Heart left ventricle (tissue), 16 donors: ENCODE results near the gene FNIP1. TPM values are rescaled to one million over a fixed set of nuclear protein-coding genes. Genes with fewer than 3 reads are reported as not detected.
"Not testable (repeated sequence)": the region's sequence is repeated elsewhere in the genome, so short reads cannot be mapped to it uniquely, and the experiment has no call there.

Experiments used
- ATAC-seq, 4 donors: fragments of 200-7000 bp; cut with Tn5 transposase; one replicate each; pipeline ENCODE4 v1.9.1; 2020 to 2022; ENCODE audit warnings: moderate library complexity in 4 of 4, mild to moderate bottlenecking in 3 of 4, moderate number of reproducible peaks in 1 of 4
- DNase-seq, 5 donors: peaks; one replicate each; pipeline ENCODE4 v3.0.0-alpha.2; 2020
- H3K27ac ChIP-seq, 12 donors: fragments of 200-600 bp; sonication (generic) in 4 of 12; one replicate each; pipeline versions ENCODE4 v1.5.0 to v1.8.0; 2016 to 2022; ENCODE audit warnings: mild to moderate bottlenecking in 2 of 12
- H3K27me3 ChIP-seq, 9 donors: fragments of 200-600 bp; sonication (generic) in 2 of 9; one replicate each; pipeline versions ENCODE4 v1.5.1 to v1.8.0; 2016 to 2022; ENCODE audit warnings: mild to moderate bottlenecking in 3 of 9
- H3K36me3 ChIP-seq, 9 donors: fragments of 200-600 bp; sonication (generic) in 2 of 9; one replicate each; pipeline versions ENCODE4 v1.5.0 to v1.8.0; 2018 to 2022; ENCODE audit warnings: mild to moderate bottlenecking in 2 of 9
- H3K4me1 ChIP-seq, 12 donors: fragments of 200-600 bp; sonication (generic) in 4 of 12; one replicate each; pipeline versions ENCODE4 v1.5.0 to v1.8.0; 2016 to 2022; ENCODE audit warnings: mild to moderate bottlenecking in 3 of 12
- H3K4me3 ChIP-seq, 12 donors: fragments of 200-600 bp; sonication (generic) in 4 of 12; one replicate each; pipeline versions ENCODE4 v1.5.0 to v1.8.0; 2017 to 2022; ENCODE audit warnings: mild to moderate bottlenecking in 9 of 12, moderate library complexity in 4 of 12
- H3K9me3 ChIP-seq, 12 donors: fragments of 200-600 bp; sonication (generic) in 4 of 12; one replicate each; pipeline versions ENCODE4 v1.5.0 to v1.8.0; 2016 to 2022; ENCODE audit warnings: mild to moderate bottlenecking in 1 of 12
- CTCF ChIP-seq, 12 donors: fragments of 200-600 bp; sonication (generic) in 4 of 12; IDR thresholded peaks; one replicate each; pipeline versions ENCODE4 v1.5.0 to v1.8.0; 2018 to 2022; ENCODE audit warnings: antibody characterized with exemption in 12 of 12, mild to moderate bottlenecking in 5 of 12
- POLR2A ChIP-seq, 2 donors: fragments of 450-650 bp; IDR thresholded peaks; one replicate each; pipeline ENCODE4 v1.6.1; 2017; ENCODE audit warnings: antibody characterized with exemption in 2 of 2, mild to moderate bottlenecking in 2 of 2, moderate library complexity in 2 of 2
- WGBS, 4 donors: extraction: QIAGEN DNeasy Blood & Tissue Kit in 2 of 4; methylation state at CpG; one replicate each; pipeline versions ENCODE4 v1.1.5 to v1.1.7; 2013 to 2018; 5-methylcytosine and 5-hydroxymethylcytosine counted together
- intact Hi-C, 10 donors: fragments of 100-400 bp; cut with DNase I; formaldehyde crosslinking; loops; one replicate each; pipeline versions ENCODE4 v1.11.1 to v1.14.2; 2022
- polyA plus RNA-seq, 2 donors: library from polyadenylated mRNA; stranded (reverse); fragments of 200-250 nt; gene quantifications; one replicate each; pipeline ENCODE4 v1.2.3, GENCODE V29; 2013
- total RNA-seq, 9 donors: library from RNA; depleted of rRNA in 2 of 9; stranded (reverse); fragments of >200 nt in 2 of 9; fragmentation: NEBNext Ultra II Directional in 3 of 9; extraction: Animal tissue kit (Norgen Biotek cat#: 25700) in 3 of 9; gene quantifications; one replicate each; pipeline versions ENCODE4 v1.1.0 to v1.2.4, GENCODE V29; 2016 to 2023
- donor health status: ischemic (EF 13 %, LVEDD 7.1; RV severe dilation, severe dysfunction).
- donor health status: healthy with polysubstance abuse.
- donor health status: DM: no; HTN: yes; CAD: no.
- donor health status: DM: no; HTN: no; CAD: no.
- donor health status: ischemic (EF 25% LVEDD 6.9; RV normal size, moderate dysfunction).
- donor health status: ischemic (EF 25% LVEDD 5.7; RV mildly dilated, moderate dysfunction).
- donor health status: healthy.
- donor health status: DM: yes; HTN: yes; CAD: no.
- donor health status: ischemic (EF 35%, LVEDD 5.7; RV mildly dilated, moderate dysfunction).
- donor health status: nonischemic (EF 11% LVEDD 7.7; RV severe dilation, severe dysfunction).
- donor health status: DM: yes; HTN: yes; CAD: no.
- donor health status: PGD.
- donor health status: ischemic (EF 29% LVEDD 5.4; RV normal size, mild dysfunction).
- donor health status: nonischemic (EF 23%, LVEDD 6.1; RV moderate dilation, normal function).

FNIP1 gene
- total and polyA plus RNA-seq, 11 donors, result 5.6 to 41.3 (median 33.7) TPM

DNA sequence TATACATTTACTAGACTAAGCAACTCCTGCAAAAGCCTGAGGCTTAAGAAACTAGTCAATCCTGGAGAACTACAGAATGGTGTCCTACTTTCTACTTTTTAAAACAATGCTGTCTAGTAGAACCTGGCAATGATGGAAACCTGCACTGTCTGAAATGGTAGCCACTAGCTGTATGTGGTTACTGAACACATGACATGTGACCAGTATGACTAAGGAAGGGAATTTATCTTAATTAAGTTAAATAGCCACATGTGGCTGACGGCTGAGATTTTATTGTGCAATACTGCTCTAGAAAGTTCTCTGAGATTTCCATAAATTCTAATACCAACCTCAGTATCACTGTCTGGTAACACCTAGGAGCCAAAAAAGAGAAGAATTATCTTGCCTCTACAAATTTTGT is 116.9 kb downstream of the FNIP1 start:
- Histone ChIP-seq H3K27ac (peak overlapping the region in 1 of 12 donors; percentile 9), H3K4me3 (no peak overlapping the region), H3K36me3 (peaks cover 0 to 62% (median 56%) of the 10 kb centered on the region in 9 donors), H3K27me3 (no peaks in the 10 kb centered on the region), H3K4me1 (peaks cover 0 to 7% (median 0%) of the 10 kb centered on the region in 12 donors), H3K9me3 (no peaks in the 10 kb centered on the region)
- WGBS, 4 donors, result 80 to 90% (median 83%) methylated on average over 1 of the region's 1 CpG
- ATAC-seq, result no peak
- intact Hi-C loops, result no loop called here
- TF ChIP-seq POLR2A (IDR thresholded peaks at IDR 0.05) (no peak), CTCF (IDR thresholded peaks at IDR 0.05) (no peak)
- DNase-seq, result no peak

DNA sequence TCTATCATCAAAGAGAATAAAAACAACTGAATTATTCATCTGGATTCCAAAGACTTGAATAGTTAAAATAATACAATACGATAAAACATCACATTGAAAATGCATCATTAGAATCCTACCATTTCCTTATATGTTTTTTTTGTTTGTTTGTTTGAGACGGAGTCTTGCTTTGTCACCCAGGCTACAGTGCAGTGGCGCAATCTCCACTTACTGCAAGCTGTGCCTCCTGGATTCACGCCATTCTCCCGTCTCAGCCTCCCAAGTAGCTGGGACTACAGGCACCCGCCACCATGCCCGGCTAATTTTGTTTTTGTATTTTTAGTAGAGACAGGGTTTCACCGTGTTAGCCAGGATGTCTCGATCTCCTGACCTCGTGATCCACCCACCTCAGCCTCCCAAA is 118.5 kb downstream of the FNIP1 start:
- peaks cover 0 to 16% (median 6%) of the 10 kb centered on the region in 12 donors for H3K4me1 ChIP-seq
- DNase-seq, H3K9me3 ChIP-seq, H3K27ac ChIP-seq, intact Hi-C loops, ATAC-seq, H3K4me3 ChIP-seq, H3K27me3 ChIP-seq: not testable (repeated sequence)
- 95 to 97% (median 96%) methylated on average over 8 to 10 of the region's 10 CpGs for WGBS, 4 donors
- peaks cover 0 to 72% (median 65%) of the 10 kb centered on the region in 9 donors for H3K36me3 ChIP-seq

GRCh38 chr5:131677115-131677514 is 119.7 kb downstream of the FNIP1 start:
- peaks cover 0 to 28% (median 16%) of the 10 kb centered on the region in 12 donors for H3K4me1 ChIP-seq
- ATAC-seq (no peak), DNase-seq (no peak)
- 82 to 89% (median 84%) methylated on average over 3 of the region's 3 CpGs for WGBS, 4 donors
- no peak for TF ChIP-seq CTCF (IDR thresholded peaks at IDR 0.05)
- no peak for TF ChIP-seq POLR2A (IDR thresholded peaks at IDR 0.05)
- H3K27me3 ChIP-seq, result no peaks in the 10 kb centered on the region
- intact Hi-C loops, result no loop called here
- peaks cover 0 to 70% (median 59%) of the 10 kb centered on the region in 9 donors for H3K36me3 ChIP-seq
- H3K4me3 ChIP-seq, result no peak overlapping the region
- no peak overlapping the region for H3K27ac ChIP-seq
- H3K9me3 ChIP-seq, result no peaks in the 10 kb centered on the region

GRCh38 chr5:131672776-131673175 is 124.0 kb downstream of the FNIP1 start:
- Histone ChIP-seq H3K4me3 (no peak overlapping the region), H3K36me3 (peaks cover 0 to 75% (median 59%) of the 10 kb centered on the region in 9 donors), H3K9me3 (no peaks in the 10 kb centered on the region), H3K4me1 (peaks cover 0 to 42% (median 27%) of the 10 kb centered on the region in 12 donors), H3K27me3 (no peaks in the 10 kb centered on the region), H3K27ac (peak overlapping the region; percentile 16 to 87 (median 78))
- TF ChIP-seq POLR2A (IDR thresholded peaks at IDR 0.05), result no peak
- no peak for TF ChIP-seq CTCF (IDR thresholded peaks at IDR 0.05)
- ATAC-seq (peak in 3 of 4 donors; percentile 12 to 55 (median 52)), DNase-seq (no peak)
- WGBS, 4 donors, result 50 to 59% (median 57%) methylated on average over 6 of the region's 6 CpGs
- intact Hi-C loops, result loop anchor here in 2 of 10 donors (2.0 to 5.0 kb wide), 2 partner anchors 35 to 38 kb away; partner anchors contain the start of gene RAPGEF6 (in 2 of the 2)
